GM12864 (cell line): ENCODE data around the gene DGKH.

Experiments used
- DNase-seq: peaks from one replicate; pipeline ENCODE4 v3.0.0-alpha.2; 2011; ENCODE audit warnings: low read depth
- H3K4me3 ChIP-seq: 2 replicates; pipeline ENCODE4 v1.5.1; 2011; ENCODE audit warnings: mild to moderate bottlenecking, low read depth, low read length, control low read depth
- CTCF ChIP-seq: IDR thresholded peaks from 2 replicates; pipeline ENCODE4 v1.5.1; 2011; ENCODE audit warnings: low read depth, mild to moderate bottlenecking, moderate library complexity, low read length, control low read depth, inconsistent platforms; ENCODE audit errors: missing control alignments

The DGKH gene

GRCh38 chr13:42047561-42048341 lies 697 bp upstream of the DGKH start:
- no peak for DNase-seq
- TF ChIP-seq CTCF = no peak
- H3K4me3 ChIP-seq = peak overlapping the region; percentile 79

GRCh38 chr13:42048684-42049453 lies 421 bp downstream of the DGKH start:
- H3K4me3 ChIP-seq = peak overlapping the region; percentile 79
- no peak for DNase-seq
- no peak for TF ChIP-seq CTCF

- TF ChIP-seq CTCF = no peak
- no peak for DNase-seq
- peak overlapping the region; percentile 79 for H3K4me3 ChIP-seq
These were observed 986 bp downstream of the DGKH start for GRCh38 chr13:42049454-42049813.

- DNase-seq = no peak
- no peak overlapping the region for H3K4me3 ChIP-seq
- TF ChIP-seq CTCF = no peak
These were observed 6.5 kb downstream of the DGKH start for GRCh38 chr13:42054798-42055499.

GRCh38 chr13:42055500-42056085 lies 7.1 kb downstream of the DGKH start:
- H3K4me3 ChIP-seq = no peak overlapping the region
- no peak for DNase-seq
- TF ChIP-seq CTCF = no peak

- DNase-seq = no peak
- no peak for TF ChIP-seq CTCF
- no peak overlapping the region for H3K4me3 ChIP-seq
These were observed 7.7 kb downstream of the DGKH start for GRCh38 chr13:42056146-42056545.
